Activated effector memory CD4-positive, alpha-beta T cell treated with anti-CD3 and anti-CD28 coated beads, Interleukin-2, amount 50 U/mL, for 16 hours (primary cell): Measurements from ENCODE around the gene MACROH2A2.
"Not testable (repeated sequence)": the region's sequence is repeated elsewhere in the genome, so short reads cannot be mapped to it uniquely, and the experiment has no call there.

ENCODE experiments used
- DNase-seq: peaks from one replicate; pipeline ENCODE4 v3.0.0-alpha.2; 2020

MACROH2A2 gene

GRCh38 chr10:70068925-70069324 is 16.3 kb downstream of the MACROH2A2 start:
- DNase-seq: no peak

GRCh38 chr10:70069346-70069745 is 16.7 kb downstream of the MACROH2A2 start:
- DNase-seq: no peak

- no peak for DNase-seq
Measured at GRCh38 chr10:70070834-70071233, 18.2 kb downstream of the MACROH2A2 start.

GRCh38 chr10:70074165-70074564 is 21.5 kb downstream of the MACROH2A2 start:
- DNase-seq: no peak

GRCh38 chr10:70074971-70075370 is 22.3 kb downstream of the MACROH2A2 start:
- no peak for DNase-seq

- no peak for DNase-seq
Measured at GRCh38 chr10:70078329-70078728, 25.7 kb downstream of the MACROH2A2 start.

- no peak for DNase-seq
Measured at GRCh38 chr10:70078937-70079336, 26.3 kb downstream of the MACROH2A2 start.

- not testable (repeated sequence) for DNase-seq
Measured at GRCh38 chr10:70080789-70081188, 28.1 kb downstream of the MACROH2A2 start.

GRCh38 chr10:70084189-70084588 is 31.5 kb downstream of the MACROH2A2 start:
- DNase-seq: no peak

- DNase-seq: no peak
Measured at GRCh38 chr10:70085975-70086613, 33.4 kb downstream of the MACROH2A2 start.

GRCh38 chr10:70087616-70088307 is 35.1 kb downstream of the MACROH2A2 start:
- DNase-seq: no peak

- no peak for DNase-seq
Measured at GRCh38 chr10:70088308-70088698, 35.7 kb downstream of the MACROH2A2 start.

- no peak for DNase-seq
Measured at GRCh38 chr10:70090013-70090412, 37.4 kb downstream of the MACROH2A2 start.

- no peak for DNase-seq
Measured at GRCh38 chr10:70090951-70091350, 38.3 kb downstream of the MACROH2A2 start.

- DNase-seq: no peak
Measured at GRCh38 chr10:70092389-70092718, 39.7 kb downstream of the MACROH2A2 start.

GRCh38 chr10:70093335-70093944 is 40.8 kb downstream of the MACROH2A2 start:
- DNase-seq: no peak

GRCh38 chr10:70094250-70094649 is 41.6 kb downstream of the MACROH2A2 start:
- no peak for DNase-seq

GRCh38 chr10:70096016-70096704 is 43.5 kb downstream of the MACROH2A2 start:
- no peak for DNase-seq

GRCh38 chr10:70096705-70097420 is 44.2 kb downstream of the MACROH2A2 start:
- DNase-seq: no peak

GRCh38 chr10:70097459-70097858 is 44.8 kb downstream of the MACROH2A2 start:
- DNase-seq: no peak

- no peak for DNase-seq
Measured at GRCh38 chr10:70098271-70098670, 45.6 kb downstream of the MACROH2A2 start.

GRCh38 chr10:70101068-70101562 is 48.5 kb downstream of the MACROH2A2 start:
- not testable (repeated sequence) for DNase-seq

GRCh38 chr10:70101668-70102067 is 49.0 kb downstream of the MACROH2A2 start:
- no peak for DNase-seq
